HEK293 (cell line): ENCODE results near the gene TMTC1.

Source experiments
- CTCF ChIP-seq: fragments of 450-650 bp; formaldehyde crosslinking; IDR thresholded peaks from 2 replicates; pipeline ENCODE4 v1.5.1; 2016; ENCODE audit warnings: missing biosample characterization, missing genetic modification characterization
- INSM2 ChIP-seq: fragments of 450-650 bp; formaldehyde crosslinking; IDR thresholded peaks from 2 replicates; pipeline ENCODE4 v1.5.1; 2016; ENCODE audit warnings: missing biosample characterization, missing genetic modification characterization
- SP2 ChIP-seq: fragments of 450-650 bp; formaldehyde crosslinking; IDR thresholded peaks from 2 replicates; pipeline ENCODE4 v1.5.1; 2016; ENCODE audit warnings: missing biosample characterization, missing genetic modification characterization
- ZBTB21 ChIP-seq: fragments of 450-650 bp; formaldehyde crosslinking; IDR thresholded peaks from 2 replicates; pipeline ENCODE4 v1.5.1; 2017; ENCODE audit warnings: missing biosample characterization, missing genetic modification characterization
- ZFP3 ChIP-seq: fragments of 450-650 bp; formaldehyde crosslinking; IDR thresholded peaks from 2 replicates; pipeline ENCODE4 v1.5.1; 2016; ENCODE audit warnings: low read depth, missing biosample characterization, missing genetic modification characterization
- ZNF121 ChIP-seq: fragments of 450-650 bp; formaldehyde crosslinking; IDR thresholded peaks from 2 replicates; pipeline ENCODE4 v1.5.1; 2016; ENCODE audit warnings: missing biosample characterization, missing genetic modification characterization
- ZNF23 ChIP-seq: fragments of 450-650 bp; formaldehyde crosslinking; IDR thresholded peaks from 2 replicates; pipeline ENCODE4 v1.5.1; 2016; ENCODE audit warnings: missing biosample characterization, missing genetic modification characterization, borderline replicate concordance

- no peak for TF ChIP-seq CTCF (tag by site-specific recombination)
- no peak for TF ChIP-seq SP2 (tag by site-specific recombination)
- no peak for TF ChIP-seq INSM2 (tag by site-specific recombination)
- TF ChIP-seq ZNF121 (tag by site-specific recombination): no peak
- TF ChIP-seq ZNF23 (tag by site-specific recombination): no peak
- no peak for TF ChIP-seq ZFP3 (tag by site-specific recombination)
- no peak for TF ChIP-seq ZBTB21
These were observed 273.1 kb downstream of the TMTC1 start for GRCh38 chr12:29510591-29511185.
